ENCODE data around the gene ADCY7. TPM values are rescaled to one million over a fixed set of nuclear protein-coding genes. Genes with fewer than 3 reads are reported as not detected.

Gene ADCY7
- total RNA-seq, 1 experiment from 2014 or later, result 4.0 TPM

DNA sequence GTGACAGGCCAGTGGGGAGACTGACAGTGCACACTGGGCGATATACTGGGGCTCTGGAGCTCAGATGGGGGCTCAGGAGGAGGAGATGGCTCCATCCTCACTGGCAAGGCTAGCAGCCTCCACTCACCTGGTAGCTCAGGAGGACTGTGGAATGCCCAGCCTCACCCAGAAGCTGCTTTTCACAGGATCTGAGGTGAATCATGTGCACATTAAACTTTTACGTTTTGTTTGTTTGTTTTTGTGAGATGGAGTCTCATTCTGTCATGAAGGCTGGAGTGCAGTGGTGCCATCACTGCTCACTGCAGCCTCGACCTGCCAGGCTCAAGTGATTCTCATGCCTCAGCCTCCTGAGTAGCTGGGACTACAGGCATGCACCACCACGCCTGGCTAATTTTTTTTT lies 28.6 kb downstream of the ADCY7 start:
- Histone ChIP-seq H3K27ac (ENCODE audit: insufficient read length, low read depth, low read length) (no peak overlapping the region), H4K91ac (ENCODE audit: insufficient read length, low read depth, low read length) (no peak overlapping the region), H3K14ac (ENCODE audit: insufficient read depth, low read length) (no peak overlapping the region; the same call in 1 of the 2 replicates), H2BK12ac (ENCODE audit: insufficient read length, low read depth, low read length) (no peak overlapping the region), H4K8ac (replicated peaks; ENCODE audit: insufficient read length, low read depth, low read length) (no peak overlapping the region), H3K79me2 (ENCODE audit: insufficient read depth, low read length) (no peaks in the 10 kb centered on the region), H3K27me3 (ENCODE audit: insufficient read depth, low read length) (no peaks in the 10 kb centered on the region), H3K23ac (ENCODE audit: insufficient read length, low read depth, low read length) (no peak overlapping the region), H3K18ac (ENCODE audit: insufficient read length, low read depth, low read length) (no peak overlapping the region), H3K9ac (ENCODE audit: extremely low read depth, insufficient read length, low read length) (no peak overlapping the region), H3K23me2 (ENCODE audit: insufficient read length, low read depth, low read length, poor library complexity, severe bottlenecking) (no peaks in the 10 kb centered on the region), H2AFZ (ENCODE audit: low read length) (no peak overlapping the region), H2AK5ac (ENCODE audit: insufficient read length, low read length) (no peak overlapping the region), H3K56ac (ENCODE audit: insufficient read length, low read depth, low read length) (no peak overlapping the region), H4K5ac (ENCODE audit: insufficient read length, low read depth, low read length) (no peak overlapping the region), H3K9me3 (ENCODE audit: control insufficient read depth, low read depth, low read length) (no peaks in the 10 kb centered on the region), H2BK20ac (ENCODE audit: low read depth, low read length, poor library complexity, severe bottlenecking) (no peak overlapping the region), H4K20me1 (ENCODE audit: control insufficient read depth, insufficient read depth, insufficient read length) (no peaks in the 10 kb centered on the region), H2BK15ac (ENCODE audit: low read depth, low read length) (no peak overlapping the region), H3K4me1 (ENCODE audit: insufficient read depth, low read length) (no peaks in the 10 kb centered on the region), H3K79me1 (ENCODE audit: insufficient read depth, low read depth, low read length, poor library complexity, severe bottlenecking) (no peaks in the 10 kb centered on the region), H2BK120ac (ENCODE audit: low read depth, low read length, poor library complexity, severe bottlenecking) (no peak overlapping the region), H3K4me2 (ENCODE audit: insufficient read depth, insufficient read length, low read length) (no peak overlapping the region), H3K4ac (ENCODE audit: low read depth, low read length) (no peak overlapping the region), H3T11ph (ENCODE audit: low read length) (no peak overlapping the region), H2BK5ac (ENCODE audit: insufficient read length, low read length) (no peak overlapping the region)
- TF ChIP-seq, protein P1, sequence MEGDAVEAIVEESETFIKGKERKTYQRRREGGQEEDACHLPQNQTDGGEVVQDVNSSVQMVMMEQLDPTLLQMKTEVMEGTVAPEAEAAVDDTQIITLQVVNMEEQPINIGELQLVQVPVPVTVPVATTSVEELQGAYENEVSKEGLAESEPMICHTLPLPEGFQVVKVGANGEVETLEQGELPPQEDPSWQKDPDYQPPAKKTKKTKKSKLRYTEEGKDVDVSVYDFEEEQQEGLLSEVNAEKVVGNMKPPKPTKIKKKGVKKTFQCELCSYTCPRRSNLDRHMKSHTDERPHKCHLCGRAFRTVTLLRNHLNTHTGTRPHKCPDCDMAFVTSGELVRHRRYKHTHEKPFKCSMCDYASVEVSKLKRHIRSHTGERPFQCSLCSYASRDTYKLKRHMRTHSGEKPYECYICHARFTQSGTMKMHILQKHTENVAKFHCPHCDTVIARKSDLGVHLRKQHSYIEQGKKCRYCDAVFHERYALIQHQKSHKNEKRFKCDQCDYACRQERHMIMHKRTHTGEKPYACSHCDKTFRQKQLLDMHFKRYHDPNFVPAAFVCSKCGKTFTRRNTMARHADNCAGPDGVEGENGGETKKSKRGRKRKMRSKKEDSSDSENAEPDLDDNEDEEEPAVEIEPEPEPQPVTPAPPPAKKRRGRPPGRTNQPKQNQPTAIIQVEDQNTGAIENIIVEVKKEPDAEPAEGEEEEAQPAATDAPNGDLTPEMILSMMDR (conservative IDR thresholded peaks at IDR 0.05), result no peak
- Mint-ChIP-seq H3K4me1 (peaks cover 2 to 9% of the 10 kb centered on the region in 2 experiments; a peak in 3 of 4 replicates), H3K4me3 (no peak overlapping the region; a peak in 1 of 5 replicates), H3K9me3 (no peaks in the 10 kb centered on the region), H3K36me3 (ENCODE audit: insufficient read depth in 1 of 3, low read depth in 3 of 3) (no peaks in the 10 kb centered on the region), H3K27me3 (ENCODE audit: low read depth) (no peaks in the 10 kb centered on the region), H3K27ac (no peak overlapping the region)
- DNase-seq, result no peak
- no CpG with 5 or more reads among the region's 4 CpGs for WGBS (ENCODE audit: extremely low coverage, insufficient read length, low lambda C conversion rate)

Measured in H9 (cell line).